Activated naive CD4-positive, alpha-beta T cell (primary cell): ENCODE data around the gene FBXL13.
"Not testable (repeated sequence)": the region's sequence is repeated elsewhere in the genome, so short reads cannot be mapped to it uniquely, and the experiment has no call there.

Experiments
- DNase-seq, 4 experiments: peaks; one replicate each; lab custom pipeline; 2025; lab: John Stamatoyannopoulos, UW

Gene FBXL13

GRCh38 chr7:102982235-102982634 lies 92.4 kb downstream of the FBXL13 start:
- no peak for DNase-seq

GRCh38 chr7:102981451-102981850 lies 93.1 kb downstream of the FBXL13 start:
- no peak for DNase-seq

GRCh38 chr7:102979670-102980069 lies 94.9 kb downstream of the FBXL13 start:
- DNase-seq, result no peak

GRCh38 chr7:102978284-102978683 lies 96.3 kb downstream of the FBXL13 start:
- DNase-seq, result no peak

GRCh38 chr7:102977586-102977985 lies 97.0 kb downstream of the FBXL13 start:
- not testable (repeated sequence) for DNase-seq

- DNase-seq, result no peak
These were observed 98.1 kb downstream of the FBXL13 start for GRCh38 chr7:102976493-102976892.

- no peak for DNase-seq
These were observed 98.7 kb downstream of the FBXL13 start for GRCh38 chr7:102975854-102976253.

- DNase-seq, result no peak
These were observed 100.0 kb downstream of the FBXL13 start for GRCh38 chr7:102974366-102975236.

GRCh38 chr7:102973096-102973802 lies 101.3 kb downstream of the FBXL13 start:
- DNase-seq, result no peak

- no peak for DNase-seq
These were observed 106.8 kb downstream of the FBXL13 start for GRCh38 chr7:102967798-102968197.

- no peak for DNase-seq
These were observed 108.1 kb downstream of the FBXL13 start for GRCh38 chr7:102966465-102966864.

- not testable (repeated sequence) for DNase-seq
These were observed 112.6 kb downstream of the FBXL13 start for GRCh38 chr7:102961993-102962392.

- DNase-seq, result not testable (repeated sequence)
These were observed 116.6 kb downstream of the FBXL13 start for GRCh38 chr7:102958004-102958403.

GRCh38 chr7:102954359-102954758 lies 120.2 kb downstream of the FBXL13 start:
- DNase-seq, result not testable (repeated sequence)

- DNase-seq, result no peak
These were observed 121.2 kb downstream of the FBXL13 start for GRCh38 chr7:102953406-102953805.

- no peak for DNase-seq
These were observed 122.8 kb downstream of the FBXL13 start for GRCh38 chr7:102951839-102952238.

- no peak for DNase-seq
These were observed 130.4 kb downstream of the FBXL13 start for GRCh38 chr7:102944241-102944640.

GRCh38 chr7:102943423-102944169 lies 131.0 kb downstream of the FBXL13 start:
- no peak for DNase-seq

GRCh38 chr7:102942868-102943267 lies 131.7 kb downstream of the FBXL13 start:
- DNase-seq, result no peak

GRCh38 chr7:102942181-102942866 lies 132.3 kb downstream of the FBXL13 start:
- DNase-seq, result no peak

- DNase-seq, result no peak
These were observed 135.9 kb downstream of the FBXL13 start for GRCh38 chr7:102938679-102939078.
